ENCODE results near the gene FAM161A. TPM values are rescaled to one million over a fixed set of nuclear protein-coding genes. Genes with fewer than 3 reads are reported as not detected.
"Not testable (repeated sequence)": the region's sequence is repeated elsewhere in the genome, so short reads cannot be mapped to it uniquely, and the experiment has no call there.

Gene FAM161A
- total RNA-seq, 2 donors from 2014 or later = 15.1 to 19.0 TPM

GRCh38 chr2:61854564-61855317 lies 881 bp upstream of the FAM161A start:
- peak overlapping the region; percentile 97 for H3K27ac Mint-ChIP-seq

GRCh38 chr2:61853086-61853846 lies 594 bp downstream of the FAM161A start:
- Histone ChIP-seq H3K9me3 (ENCODE audit: control insufficient read depth, low read length) (no peaks in the 10 kb centered on the region), H3K36me3 (ENCODE audit: control insufficient read depth, insufficient read depth, low read length) (no peaks in the 10 kb centered on the region), H3K4me3 (ENCODE audit: low read length) (peak overlapping the region; percentile 98), H3K27ac (ENCODE audit: low read depth, low read length) (peak overlapping the region; percentile 22), H3K9ac (ENCODE audit: extremely low read depth, low read length, poor library complexity, severe bottlenecking) (peak overlapping the region; percentile 26), H3K4me1 (ENCODE audit: control insufficient read depth, insufficient read depth, low read length) (no peaks in the 10 kb centered on the region), H3K27me3 (ENCODE audit: control insufficient read depth, insufficient read depth, low read length, poor library complexity, severe bottlenecking) (no peaks in the 10 kb centered on the region)
- WGBS, 2 experiments (ENCODE audit: insufficient coverage in 1 of 2, insufficient read length in 1 of 2) = 47 to 52% methylated on average over 11 to 26 of the region's 26 CpGs
- peaks cover 1% of the 10 kb centered on the region for H3K27me3 Mint-ChIP-seq (ENCODE audit: insufficient read depth)
- peaks cover 14% of the 10 kb centered on the region for H3K4me1 Mint-ChIP-seq
- no peak for DNase-seq
- no peak for TF ChIP-seq CTCF (conservative IDR thresholded peaks at IDR 0.05)
- H3K27ac Mint-ChIP-seq = peak overlapping the region; percentile 97
- H3K9me3 Mint-ChIP-seq = no peaks in the 10 kb centered on the region
- peak overlapping the region; percentile 81 for H3K4me3 Mint-ChIP-seq
- H3K36me3 Mint-ChIP-seq (ENCODE audit: low read depth) = no peaks in the 10 kb centered on the region

More at GRCh38 chr2:61854564-61855317, 881 bp upstream of the FAM161A start:
- no peaks in the 10 kb centered on the region for H3K36me3 Mint-ChIP-seq (ENCODE audit: low read depth)
- H3K4me3 Mint-ChIP-seq = peak overlapping the region; percentile 81
- peak; percentile 97 for DNase-seq
- no peaks in the 10 kb centered on the region for H3K9me3 ChIP-seq (ENCODE audit: control insufficient read depth, low read length)
- H3K4me3 ChIP-seq (ENCODE audit: low read length) = peak overlapping the region; percentile 98
- TF ChIP-seq CTCF (conservative IDR thresholded peaks at IDR 0.05) = peak; percentile 35
- 11 to 27% methylated on average over 12 to 23 of the region's 23 CpGs for WGBS, 2 experiments (ENCODE audit: insufficient coverage in 1 of 2, insufficient read length in 1 of 2)
- H3K4me1 Mint-ChIP-seq = peaks cover 14% of the 10 kb centered on the region
- no peaks in the 10 kb centered on the region for H3K27me3 ChIP-seq (ENCODE audit: control insufficient read depth, insufficient read depth, low read length, poor library complexity, severe bottlenecking)
- peaks cover 1% of the 10 kb centered on the region for H3K27me3 Mint-ChIP-seq (ENCODE audit: insufficient read depth)
- H3K36me3 ChIP-seq (ENCODE audit: control insufficient read depth, insufficient read depth, low read length) = no peaks in the 10 kb centered on the region
- no peaks in the 10 kb centered on the region for H3K4me1 ChIP-seq (ENCODE audit: control insufficient read depth, insufficient read depth, low read length)
- H3K9me3 Mint-ChIP-seq = no peaks in the 10 kb centered on the region
- peak overlapping the region; percentile 26 for H3K9ac ChIP-seq (ENCODE audit: extremely low read depth, low read length, poor library complexity, severe bottlenecking)
- peak overlapping the region; percentile 27 for H3K27ac ChIP-seq (ENCODE audit: low read depth, low read length)

GRCh38 chr2:61851270-61851669 lies 2.6 kb downstream of the FAM161A start:
- H3K27me3 Mint-ChIP-seq (ENCODE audit: insufficient read depth); H3K36me3 ChIP-seq (ENCODE audit: control insufficient read depth, insufficient read depth, low read length); H3K9ac ChIP-seq (ENCODE audit: extremely low read depth, low read length, poor library complexity, severe bottlenecking); H3K36me3 Mint-ChIP-seq (ENCODE audit: low read depth); H3K27me3 ChIP-seq (ENCODE audit: control insufficient read depth, insufficient read depth, low read length, poor library complexity, severe bottlenecking); H3K4me3 Mint-ChIP-seq; H3K9me3 ChIP-seq (ENCODE audit: control insufficient read depth, low read length); H3K4me1 ChIP-seq (ENCODE audit: control insufficient read depth, insufficient read depth, low read length); H3K27ac Mint-ChIP-seq; H3K9me3 Mint-ChIP-seq; H3K4me3 ChIP-seq (ENCODE audit: low read length); H3K27ac ChIP-seq (ENCODE audit: low read depth, low read length): not testable (repeated sequence)
- TF ChIP-seq CTCF (conservative IDR thresholded peaks at IDR 0.05) = peak; percentile 44
- peaks cover 14% of the 10 kb centered on the region for H3K4me1 Mint-ChIP-seq
- peak; percentile 58 for DNase-seq
- WGBS, 2 experiments (ENCODE audit: insufficient coverage in 1 of 2, insufficient read length in 1 of 2) = 95 to 97% methylated on average over 10 of the region's 10 CpGs

Data from endodermal cell (in vitro differentiated cells).